ENCODE measurements around the gene HMGXB3. TPM values are rescaled to one million over a fixed set of nuclear protein-coding genes. Genes with fewer than 3 reads are reported as not detected.
"Not testable (repeated sequence)": the region's sequence is repeated elsewhere in the genome, so short reads cannot be mapped to it uniquely, and the experiment has no call there.

The HMGXB3 gene
- total RNA-seq, 1 donor from 2014 or later: 64.0 TPM

DNA sequence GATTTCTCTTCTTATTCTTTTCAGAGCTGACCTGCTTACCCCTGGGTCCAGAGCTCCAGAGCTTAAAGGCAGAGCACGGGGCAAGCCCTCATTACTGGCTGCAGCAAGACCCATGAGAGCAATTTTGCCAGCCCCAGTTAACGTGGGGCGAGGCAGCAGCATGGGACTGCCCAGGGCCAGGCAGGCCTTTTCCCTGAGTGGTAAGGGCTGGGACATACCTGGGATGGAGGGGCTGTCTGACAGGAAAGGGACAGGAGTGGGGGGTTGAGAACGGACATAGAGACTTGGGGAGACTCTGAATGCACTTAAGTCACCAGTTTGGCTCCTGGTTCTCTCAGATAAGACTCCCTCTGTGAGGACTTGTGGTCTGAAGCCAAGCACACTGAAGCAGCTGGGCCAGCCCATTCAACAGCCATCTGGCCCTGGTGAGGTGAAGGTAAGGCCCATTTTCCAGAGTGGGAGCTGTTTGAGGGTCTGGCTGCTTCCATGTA lies 26.2 kb downstream of the HMGXB3 start:
- H3K4me3 ChIP-seq (ENCODE audit: low read depth, low read length): no peak overlapping the region
- no peak for DNase-seq (ENCODE audit: low read depth)
- TF ChIP-seq, protein P1, sequence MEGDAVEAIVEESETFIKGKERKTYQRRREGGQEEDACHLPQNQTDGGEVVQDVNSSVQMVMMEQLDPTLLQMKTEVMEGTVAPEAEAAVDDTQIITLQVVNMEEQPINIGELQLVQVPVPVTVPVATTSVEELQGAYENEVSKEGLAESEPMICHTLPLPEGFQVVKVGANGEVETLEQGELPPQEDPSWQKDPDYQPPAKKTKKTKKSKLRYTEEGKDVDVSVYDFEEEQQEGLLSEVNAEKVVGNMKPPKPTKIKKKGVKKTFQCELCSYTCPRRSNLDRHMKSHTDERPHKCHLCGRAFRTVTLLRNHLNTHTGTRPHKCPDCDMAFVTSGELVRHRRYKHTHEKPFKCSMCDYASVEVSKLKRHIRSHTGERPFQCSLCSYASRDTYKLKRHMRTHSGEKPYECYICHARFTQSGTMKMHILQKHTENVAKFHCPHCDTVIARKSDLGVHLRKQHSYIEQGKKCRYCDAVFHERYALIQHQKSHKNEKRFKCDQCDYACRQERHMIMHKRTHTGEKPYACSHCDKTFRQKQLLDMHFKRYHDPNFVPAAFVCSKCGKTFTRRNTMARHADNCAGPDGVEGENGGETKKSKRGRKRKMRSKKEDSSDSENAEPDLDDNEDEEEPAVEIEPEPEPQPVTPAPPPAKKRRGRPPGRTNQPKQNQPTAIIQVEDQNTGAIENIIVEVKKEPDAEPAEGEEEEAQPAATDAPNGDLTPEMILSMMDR (IDR thresholded peaks at IDR 0.05; ENCODE audit: insufficient read depth, low read length, poor library complexity, severe bottlenecking): no peak
- H3K27me3 ChIP-seq (ENCODE audit: control insufficient read depth, insufficient read depth, low read length): no peaks in the 10 kb centered on the region
- H3K36me3 ChIP-seq (ENCODE audit: control insufficient read depth, insufficient read depth, low read length): peaks cover 4% of the 10 kb centered on the region

DNA sequence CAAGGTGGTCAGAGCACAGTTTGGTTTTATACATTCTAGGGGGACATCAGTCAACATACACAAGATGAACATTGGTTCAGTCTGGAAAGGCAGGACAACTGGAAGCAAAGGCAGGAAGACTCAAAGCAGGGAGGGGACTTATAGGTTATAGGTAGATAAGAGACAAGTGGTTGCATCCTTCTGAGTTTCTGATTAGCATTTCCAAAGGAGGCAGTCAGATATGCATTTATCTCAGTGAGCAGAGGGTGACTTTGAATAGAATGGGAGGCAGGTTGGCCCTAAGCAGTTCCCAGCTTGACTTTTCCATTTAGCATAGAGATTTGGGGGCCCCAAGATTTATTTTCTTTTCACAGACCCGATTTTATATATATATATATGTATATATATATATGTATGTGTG lies 27.5 kb downstream of the HMGXB3 start:
- not testable (repeated sequence) for DNase-seq (ENCODE audit: low read depth); H3K27me3 ChIP-seq (ENCODE audit: control insufficient read depth, insufficient read depth, low read length); H3K36me3 ChIP-seq (ENCODE audit: control insufficient read depth, insufficient read depth, low read length); H3K4me3 ChIP-seq (ENCODE audit: low read depth, low read length)

DNA sequence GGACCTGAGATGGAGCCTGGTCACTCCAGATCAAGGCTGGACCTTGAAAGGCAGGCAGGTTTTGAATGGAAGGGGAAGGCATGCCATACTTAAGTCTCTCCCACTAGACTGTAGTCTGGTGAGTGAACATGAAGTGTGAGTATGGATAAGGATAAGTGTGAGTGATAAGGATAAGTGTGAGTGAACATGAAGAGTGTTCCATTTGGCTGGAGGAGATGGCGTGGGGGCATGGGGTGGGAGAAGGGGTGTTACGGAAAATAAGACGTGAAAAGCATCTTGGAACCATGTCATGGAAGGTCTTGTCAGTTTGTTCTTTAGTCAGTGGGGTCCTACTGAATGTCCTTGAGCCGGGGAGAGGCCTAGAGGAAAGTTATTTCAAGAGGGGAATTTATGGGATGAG lies 32.8 kb downstream of the HMGXB3 start:
- Histone ChIP-seq H3K36me3 (ENCODE audit: control insufficient read depth, insufficient read depth, low read length) (peaks cover 7% of the 10 kb centered on the region), H3K4me3 (ENCODE audit: low read depth, low read length) (no peak overlapping the region), H3K27me3 (ENCODE audit: control insufficient read depth, insufficient read depth, low read length) (no peaks in the 10 kb centered on the region)
- no peak for DNase-seq (ENCODE audit: low read depth)
- TF ChIP-seq, protein P1 (IDR thresholded peaks at IDR 0.05; ENCODE audit: insufficient read depth, low read length, poor library complexity, severe bottlenecking): no peak

DNA sequence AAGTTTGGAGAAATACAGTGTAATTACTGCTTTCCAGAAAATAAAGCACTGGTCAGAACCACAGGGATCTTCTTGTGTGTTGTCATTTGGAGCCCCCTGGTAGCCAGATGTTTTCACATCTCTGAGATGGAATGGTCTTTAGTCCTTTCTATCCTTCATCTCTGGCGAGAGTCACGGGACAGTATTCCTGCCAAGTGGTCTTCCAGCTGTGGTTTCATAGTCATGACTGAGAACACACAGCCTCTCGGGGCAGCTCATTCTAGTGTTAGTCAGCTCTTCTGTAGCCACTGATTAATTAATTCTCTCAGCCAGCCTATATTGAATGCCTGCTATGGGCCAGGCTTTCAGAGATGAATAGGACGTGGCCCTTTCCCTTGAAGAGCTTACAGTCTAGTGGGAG lies 34.1 kb downstream of the HMGXB3 start:
- TF ChIP-seq, protein P1 (IDR thresholded peaks at IDR 0.05; ENCODE audit: insufficient read depth, low read length, poor library complexity, severe bottlenecking): no peak
- H3K27me3 ChIP-seq (ENCODE audit: control insufficient read depth, insufficient read depth, low read length): no peaks in the 10 kb centered on the region
- peak; percentile 37 for DNase-seq (ENCODE audit: low read depth)
- no peak overlapping the region for H3K4me3 ChIP-seq (ENCODE audit: low read depth, low read length)
- H3K36me3 ChIP-seq (ENCODE audit: control insufficient read depth, insufficient read depth, low read length): peaks cover 9% of the 10 kb centered on the region

DNA sequence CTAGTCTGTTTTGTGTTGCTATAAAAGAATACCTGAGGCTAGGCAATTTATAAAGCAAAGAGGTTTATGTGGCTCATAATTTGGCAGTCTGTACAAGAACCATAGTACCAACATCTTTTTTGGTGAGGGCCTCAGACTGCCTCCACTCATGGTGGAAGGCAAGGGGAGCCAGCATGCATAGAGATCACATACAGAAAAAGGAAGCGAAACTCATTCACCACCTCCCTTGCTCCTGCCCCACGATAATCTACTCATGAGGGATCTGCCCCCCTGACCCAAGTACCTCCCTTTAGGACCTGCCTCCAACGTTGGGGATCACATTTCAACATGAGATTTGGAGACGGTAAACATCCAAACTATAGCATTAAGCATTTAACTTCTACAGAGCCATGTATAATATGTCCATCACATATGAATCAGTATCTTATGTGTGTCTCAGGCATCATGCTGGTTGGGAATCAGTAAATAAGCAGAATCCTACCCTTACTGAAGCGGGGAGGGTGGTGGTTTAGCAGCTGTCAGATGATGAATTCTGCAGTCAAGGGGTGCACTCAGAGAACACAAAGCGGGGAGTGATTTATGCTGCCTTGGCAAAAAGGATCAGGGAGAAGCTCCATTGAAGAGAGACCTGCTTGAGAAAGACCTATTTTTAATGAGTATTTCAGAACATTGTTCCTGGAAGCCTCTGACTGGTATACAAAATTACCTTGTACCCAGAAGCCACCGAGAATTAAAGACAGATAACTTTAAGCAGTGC lies 34.8 kb downstream of the HMGXB3 start:
- DNase-seq (ENCODE audit: low read depth): no peak
- TF ChIP-seq, protein P1 (IDR thresholded peaks at IDR 0.05; ENCODE audit: insufficient read depth, low read length, poor library complexity, severe bottlenecking): no peak
- H3K27me3 ChIP-seq (ENCODE audit: control insufficient read depth, insufficient read depth, low read length): no peaks in the 10 kb centered on the region
- no peak overlapping the region for H3K4me3 ChIP-seq (ENCODE audit: low read depth, low read length)
- H3K36me3 ChIP-seq (ENCODE audit: control insufficient read depth, insufficient read depth, low read length): peaks cover 9% of the 10 kb centered on the region

DNA sequence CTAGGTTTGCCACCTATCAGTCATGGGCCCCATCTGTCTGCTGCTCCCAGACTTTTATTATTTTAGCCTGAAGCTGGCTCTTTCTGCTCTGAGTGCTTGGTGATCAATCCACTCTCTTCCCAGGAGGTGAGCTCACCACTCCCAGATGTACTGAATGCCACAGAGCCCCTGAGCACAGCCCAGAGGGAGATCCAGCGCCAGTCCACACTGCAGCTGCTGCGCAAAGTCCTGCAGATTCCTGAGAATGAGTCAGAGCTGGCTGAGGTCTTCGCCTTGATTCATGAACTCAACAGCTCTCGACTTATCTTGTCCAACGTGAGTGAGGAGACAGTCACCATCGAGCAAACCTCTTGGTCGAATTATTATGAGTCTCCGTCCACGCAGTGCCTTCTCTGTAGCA lies 36.0 kb downstream of the HMGXB3 start:
- peaks cover 10% of the 10 kb centered on the region for H3K36me3 ChIP-seq (ENCODE audit: control insufficient read depth, insufficient read depth, low read length)
- TF ChIP-seq, protein P1 (IDR thresholded peaks at IDR 0.05; ENCODE audit: insufficient read depth, low read length, poor library complexity, severe bottlenecking): no peak
- H3K4me3 ChIP-seq (ENCODE audit: low read depth, low read length): no peak overlapping the region
- H3K27me3 ChIP-seq (ENCODE audit: control insufficient read depth, insufficient read depth, low read length): no peaks in the 10 kb centered on the region
- peak; percentile 74 for DNase-seq (ENCODE audit: low read depth)
